Thoracic aorta (tissue), 2 donors: ENCODE data around the gene KCNK5. TPM values are rescaled to one million over a fixed set of nuclear protein-coding genes. Genes with fewer than 3 reads are reported as not detected.

ENCODE experiments used
- ATAC-seq: fragments of 150-250 bp; one replicate; pipeline ENCODE4 v1.8.0; 2017; ENCODE audit warnings: low read depth; ENCODE audit not compliant: insufficient number of reproducible peaks, low FRiP score
- DNase-seq: peaks from one replicate; pipeline ENCODE4 v3.0.0-alpha.2; 2020; ENCODE audit warnings: low spot score
- H3K27ac ChIP-seq, 2 donors: fragments of 200-600 bp; sonication (generic); 1 replicate in 1 of 2; 2 replicates in 1 of 2; pipeline ENCODE4 v1.5.1; 2016; ENCODE audit warnings: mild to moderate bottlenecking in 2 of 2, moderate library complexity in 2 of 2
- H3K27me3 ChIP-seq: fragments of 200-600 bp; sonication (generic); replicated peaks from 2 replicates; pipeline ENCODE4 v1.6.0; 2016; ENCODE audit warnings: mild to moderate bottlenecking; ENCODE audit not compliant: insufficient read depth
- H3K36me3 ChIP-seq: fragments of 200-600 bp; sonication (generic); one replicate; pipeline ENCODE4 v1.5.1; 2016
- H3K4me1 ChIP-seq, 2 donors: fragments of 200-600 bp; sonication (generic); 1 replicate in 1 of 2; 2 replicates in 1 of 2; pipeline versions ENCODE4 v1.5.1 to v1.6.0; 2016; ENCODE audit warnings: low read depth in 2 of 2, mild to moderate bottlenecking in 1 of 2; ENCODE audit not compliant: control insufficient read depth in 1 of 2
- H3K4me3 ChIP-seq: fragments of 200-600 bp; sonication (generic); 2 replicates; pipeline ENCODE4 v1.5.1; 2016; ENCODE audit warnings: mild to moderate bottlenecking
- H3K9me3 ChIP-seq: fragments of 200-600 bp; sonication (generic); 2 replicates; pipeline ENCODE4 v1.5.1; 2016
- CTCF ChIP-seq: fragments of 200-600 bp; sonication (generic); IDR thresholded peaks from one replicate; pipeline ENCODE4 v1.5.1; 2019; ENCODE audit warnings: antibody characterized with exemption
- total RNA-seq, 2 donors: library from RNA; depleted of rRNA; stranded (reverse); fragments of >200 nt; gene quantifications; one replicate each; pipeline versions ENCODE4 v1.1.0 to v1.2.3, GENCODE V29; 2016

The KCNK5 gene
- total RNA-seq, 2 donors from 2014 or later: 0.41 to 8.6 TPM

- no peaks in the 10 kb centered on the region for H3K27me3 ChIP-seq
- H3K27ac ChIP-seq: no peak overlapping the region
- no peak overlapping the region for H3K4me3 ChIP-seq
- H3K9me3 ChIP-seq: no peaks in the 10 kb centered on the region
- H3K4me1 ChIP-seq: no peaks in the 10 kb centered on the region
- TF ChIP-seq CTCF: no peak
- H3K36me3 ChIP-seq: no peaks in the 10 kb centered on the region
- no peak for DNase-seq
- no peak for ATAC-seq
Observed at GRCh38 chr6:39188571-39188970, 40.7 kb downstream of the KCNK5 start.

- Histone ChIP-seq H3K4me1 (no peaks in the 10 kb centered on the region), H3K36me3 (no peaks in the 10 kb centered on the region), H3K27me3 (no peaks in the 10 kb centered on the region), H3K9me3 (no peaks in the 10 kb centered on the region), H3K4me3 (no peak overlapping the region), H3K27ac (no peak overlapping the region)
- no peak for DNase-seq
- no peak for TF ChIP-seq CTCF
- no peak for ATAC-seq
Observed at GRCh38 chr6:39188098-39188450, 41.2 kb downstream of the KCNK5 start.

GRCh38 chr6:39184906-39185580, 44.2 kb downstream of the KCNK5 start:
- Histone ChIP-seq H3K4me1 (peaks cover 0 to 5% of the 10 kb centered on the region in 2 donors), H3K27ac (no peak overlapping the region), H3K9me3 (no peaks in the 10 kb centered on the region), H3K27me3 (no peaks in the 10 kb centered on the region), H3K36me3 (no peaks in the 10 kb centered on the region), H3K4me3 (no peak overlapping the region)
- no peak for DNase-seq
- TF ChIP-seq CTCF: no peak
- no peak for ATAC-seq

- no peak for TF ChIP-seq CTCF
- Histone ChIP-seq H3K27ac (no peak overlapping the region), H3K4me1 (peaks cover 0 to 5% of the 10 kb centered on the region in 2 donors), H3K4me3 (no peak overlapping the region), H3K27me3 (no peaks in the 10 kb centered on the region), H3K36me3 (no peaks in the 10 kb centered on the region), H3K9me3 (peaks cover 1% of the 10 kb centered on the region)
- no peak for DNase-seq
- ATAC-seq: no peak
Observed at GRCh38 chr6:39182604-39183003, 46.7 kb downstream of the KCNK5 start.

- ATAC-seq (no peak), DNase-seq (no peak)
- H3K36me3 ChIP-seq: no peaks in the 10 kb centered on the region
- peaks cover 5% of the 10 kb centered on the region for H3K9me3 ChIP-seq
- TF ChIP-seq CTCF: no peak
- no peak overlapping the region for H3K27ac ChIP-seq
- H3K27me3 ChIP-seq: no peaks in the 10 kb centered on the region
- H3K4me1 ChIP-seq: peaks cover 0 to 5% of the 10 kb centered on the region in 2 donors
- H3K4me3 ChIP-seq: no peak overlapping the region
Observed at GRCh38 chr6:39181826-39182225, 47.4 kb downstream of the KCNK5 start.
